Activated T-helper 2 cell treated with anti-CD3 and anti-CD28 coated beads, Interferon-gamma antibody, Interleukin-2, Interleukin-4, amounts not matched to agents 10 μg/mL and 5 μg/mL and 100 μg/mL, durations not matched to agents 14 hours and 24 hours and 36 hours (primary cell): ENCODE results near the gene GYG2. TPM values are rescaled to one million over a fixed set of nuclear protein-coding genes. Genes with fewer than 3 reads are reported as not detected.
"Not testable (repeated sequence)": the region's sequence is repeated elsewhere in the genome, so short reads cannot be mapped to it uniquely, and the experiment has no call there.

Experiments
- DNase-seq: peaks from one replicate; pipeline ENCODE4 v3.0.0; 2021; ENCODE audit warnings: low spot score
- H3K27ac Mint-ChIP-seq: one replicate; pipeline ENCODE4 v1.8.0; 2021; ENCODE audit warnings: mixed read lengths
- H3K27me3 Mint-ChIP-seq: one replicate; pipeline ENCODE4 v1.8.0; 2021; ENCODE audit warnings: low read depth, mixed read lengths
- H3K36me3 Mint-ChIP-seq: one replicate; pipeline ENCODE4 v1.8.0; 2021; ENCODE audit warnings: low read depth, mixed read lengths
- H3K4me1 Mint-ChIP-seq: one replicate; pipeline ENCODE4 v1.8.0; 2021; ENCODE audit warnings: low read depth, mixed read lengths
- H3K4me3 Mint-ChIP-seq: one replicate; pipeline ENCODE4 v1.8.0; 2021; ENCODE audit warnings: low read depth, mild to moderate bottlenecking, moderate library complexity, mixed read lengths
- H3K9me3 Mint-ChIP-seq: one replicate; pipeline ENCODE4 v1.8.0; 2021; ENCODE audit warnings: mixed read lengths
- intact Hi-C: fragments of 100-400 bp; cut with micrococcal nuclease; formaldehyde crosslinking; loops from one replicate; pipeline ENCODE4 v1.15.1; 2023
- total RNA-seq: library from RNA; stranded (reverse); gene quantifications from 2 replicates; pipeline ENCODE4 v1.2.3, GENCODE V29; 2022

Gene GYG2
- total RNA-seq, 1 donor from 2014 or later = not detected

DNA sequence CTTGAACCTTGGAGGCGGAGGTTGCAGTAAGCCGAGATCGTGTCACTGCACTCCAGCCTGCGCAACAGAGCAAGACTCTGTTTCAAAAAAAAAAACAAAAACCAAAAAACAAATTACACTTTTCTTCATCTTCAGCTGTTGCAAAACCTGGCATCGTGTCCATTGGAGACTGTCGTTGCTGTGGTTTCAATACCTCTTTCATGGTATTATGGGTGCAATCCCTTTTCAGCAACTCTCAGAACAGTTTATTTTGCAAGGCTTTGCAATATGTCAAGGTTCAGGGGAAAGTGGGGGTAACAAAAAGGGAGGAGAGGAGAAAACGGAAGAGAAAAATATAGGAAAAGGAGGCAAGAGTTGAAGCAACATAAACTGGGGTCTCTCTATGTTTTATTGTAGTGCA is 59.6 kb downstream of the GYG2 start:
- Mint-ChIP-seq H3K27ac (no peak overlapping the region), H3K4me1 (peaks cover 10% of the 10 kb centered on the region), H3K4me3 (no peak overlapping the region), H3K9me3 (no peaks in the 10 kb centered on the region), H3K27me3 (no peaks in the 10 kb centered on the region), H3K36me3 (no peaks in the 10 kb centered on the region)
- intact Hi-C loops = no loop called here
- no peak for DNase-seq

- Mint-ChIP-seq H3K4me1 (peaks cover 10% of the 10 kb centered on the region), H3K4me3 (peak overlapping the region; percentile 74), H3K27ac (no peak overlapping the region), H3K9me3 (no peaks in the 10 kb centered on the region), H3K27me3 (no peaks in the 10 kb centered on the region), H3K36me3 (no peaks in the 10 kb centered on the region)
- no peak for DNase-seq
- intact Hi-C loops = no loop called here
Observed at GRCh38 chrX:2889045-2889605, 60.4 kb downstream of the GYG2 start.

DNA sequence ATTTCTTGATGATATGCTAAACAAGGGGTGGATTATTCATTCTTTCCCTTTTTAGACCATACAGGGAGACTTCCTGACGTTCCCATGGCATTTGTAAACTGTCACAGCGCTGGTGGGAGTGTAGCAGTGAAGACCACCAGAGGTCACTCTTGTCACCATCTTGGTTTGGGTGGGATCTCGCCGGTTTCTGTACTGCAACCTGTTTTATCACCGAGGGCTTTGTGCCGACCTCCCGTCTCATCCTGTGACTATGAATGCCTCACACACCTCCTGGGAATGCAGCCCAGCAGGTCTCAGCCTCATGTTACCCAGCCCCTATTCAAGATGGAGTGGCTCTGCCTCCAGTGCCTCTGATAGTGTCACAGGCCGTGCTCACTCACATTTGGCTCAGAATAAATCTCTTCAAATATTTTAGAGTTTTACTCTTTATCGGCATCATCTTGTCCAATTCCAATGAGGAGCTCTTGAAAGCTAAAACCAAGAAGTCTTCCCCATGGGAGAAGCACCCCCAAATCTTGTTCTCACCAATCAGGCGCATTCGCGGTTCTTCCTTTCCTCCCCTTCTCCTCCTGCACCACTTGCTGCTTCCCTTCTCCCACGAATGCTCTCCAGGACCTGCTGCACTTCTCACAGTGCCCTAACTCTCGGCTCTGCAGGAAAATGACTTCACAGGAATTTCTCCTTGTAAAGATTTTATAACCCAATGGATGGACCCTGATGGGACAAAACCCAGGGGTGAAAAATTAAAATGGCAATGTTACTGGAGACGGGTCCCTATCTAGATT is 61.2 kb downstream of the GYG2 start:
- H3K36me3 Mint-ChIP-seq, DNase-seq, H3K27ac Mint-ChIP-seq, H3K4me1 Mint-ChIP-seq, intact Hi-C loops, H3K27me3 Mint-ChIP-seq, H3K9me3 Mint-ChIP-seq: not testable (repeated sequence)
- peak overlapping the region; percentile 74 for H3K4me3 Mint-ChIP-seq

DNA sequence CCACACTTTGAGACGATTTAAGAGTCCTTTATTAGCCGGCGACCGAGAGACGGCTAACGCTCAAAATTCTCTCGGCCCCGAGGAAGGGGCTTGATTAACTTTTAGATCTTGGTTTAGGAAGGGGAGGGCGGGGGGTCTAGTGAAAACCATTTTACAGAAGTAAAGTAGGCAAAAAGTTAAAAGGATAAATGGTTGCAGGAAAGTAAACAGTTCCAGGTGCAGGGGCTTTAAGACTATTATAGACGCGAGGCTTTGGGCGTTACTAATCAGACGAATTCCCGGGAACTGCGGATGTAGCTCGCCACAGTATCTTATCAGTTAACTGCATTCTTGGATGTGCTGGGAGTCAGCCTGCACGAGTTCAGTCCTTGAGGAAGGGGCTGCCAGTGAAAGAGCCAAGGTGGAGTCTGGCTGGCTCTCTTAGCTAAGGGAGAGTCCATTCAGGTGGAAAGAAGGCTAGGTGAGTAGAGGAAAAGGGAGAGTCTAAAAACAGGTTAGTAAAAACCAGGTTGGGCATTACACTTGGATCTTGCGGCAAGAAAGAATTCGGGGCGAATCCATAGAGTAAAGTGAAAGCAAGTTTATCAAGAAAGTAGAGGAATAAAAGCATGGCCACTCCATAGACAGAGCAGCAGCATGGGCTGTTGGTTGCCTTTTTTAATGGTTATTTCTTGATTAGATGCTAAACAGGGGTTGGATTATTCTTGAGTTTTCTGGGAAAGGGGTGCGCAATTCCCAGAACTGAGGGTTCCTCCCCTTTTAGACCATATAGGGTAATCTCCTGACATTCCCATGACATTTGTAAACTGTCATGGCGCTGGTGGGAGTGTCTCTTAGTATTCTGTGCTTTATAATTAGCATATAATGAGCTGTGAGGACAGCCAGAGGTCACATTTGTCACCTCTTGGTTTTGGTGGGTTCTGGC is 62.1 kb downstream of the GYG2 start:
- H3K4me3 Mint-ChIP-seq, DNase-seq, H3K36me3 Mint-ChIP-seq, H3K27ac Mint-ChIP-seq, H3K27me3 Mint-ChIP-seq, intact Hi-C loops, H3K9me3 Mint-ChIP-seq, H3K4me1 Mint-ChIP-seq: not testable (repeated sequence)

DNA sequence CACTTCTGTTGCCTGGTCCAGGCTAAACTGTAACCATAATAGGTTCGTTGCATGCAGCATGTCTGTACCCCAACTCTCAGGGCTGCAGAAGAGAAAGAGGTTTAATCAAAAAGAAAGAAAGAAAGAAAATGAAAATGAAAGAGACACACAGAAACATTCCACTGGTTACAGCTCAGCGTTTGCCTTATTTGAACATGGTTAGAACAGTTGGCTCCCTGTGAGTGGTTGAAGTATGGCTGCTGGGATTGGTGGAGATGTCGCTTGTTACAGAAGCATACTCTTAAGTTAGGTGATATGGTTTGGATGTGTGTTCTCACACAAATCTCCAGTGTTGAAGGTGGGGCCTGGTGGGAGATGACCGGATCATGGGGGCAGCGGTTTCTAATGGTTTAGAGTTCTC is 64.1 kb downstream of the GYG2 start:
- Mint-ChIP-seq H3K4me1 (peaks cover 12% of the 10 kb centered on the region), H3K9me3 (no peaks in the 10 kb centered on the region), H3K27ac (no peak overlapping the region), H3K4me3 (no peak overlapping the region), H3K36me3 (no peaks in the 10 kb centered on the region), H3K27me3 (no peaks in the 10 kb centered on the region)
- DNase-seq = no peak
- intact Hi-C loops = no loop called here

DNA sequence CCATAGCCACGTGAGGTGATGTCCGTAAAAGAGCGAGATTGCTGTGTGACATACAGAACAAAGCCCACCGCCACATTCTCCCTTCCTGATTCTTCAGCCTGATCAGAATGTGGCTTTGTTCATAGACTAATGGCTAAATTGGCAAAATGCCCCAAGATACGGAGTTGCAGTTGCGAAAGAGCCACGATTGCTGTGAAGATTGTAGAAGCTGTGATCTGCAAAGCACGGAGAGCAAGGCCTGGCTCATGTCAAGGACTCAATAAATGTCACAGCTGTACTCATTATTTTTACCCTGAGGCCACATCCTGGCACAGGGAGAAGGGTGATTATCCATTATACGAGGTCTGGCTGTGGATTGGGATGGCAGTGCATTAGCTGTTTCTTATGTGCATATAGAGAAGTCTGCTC is 66.2 kb downstream of the GYG2 start:
- Mint-ChIP-seq H3K9me3 (no peaks in the 10 kb centered on the region), H3K27ac (no peak overlapping the region), H3K4me1 (peaks cover 10% of the 10 kb centered on the region), H3K4me3 (no peak overlapping the region), H3K36me3 (no peaks in the 10 kb centered on the region), H3K27me3 (no peaks in the 10 kb centered on the region)
- DNase-seq = no peak
- intact Hi-C loops = no loop called here

DNA sequence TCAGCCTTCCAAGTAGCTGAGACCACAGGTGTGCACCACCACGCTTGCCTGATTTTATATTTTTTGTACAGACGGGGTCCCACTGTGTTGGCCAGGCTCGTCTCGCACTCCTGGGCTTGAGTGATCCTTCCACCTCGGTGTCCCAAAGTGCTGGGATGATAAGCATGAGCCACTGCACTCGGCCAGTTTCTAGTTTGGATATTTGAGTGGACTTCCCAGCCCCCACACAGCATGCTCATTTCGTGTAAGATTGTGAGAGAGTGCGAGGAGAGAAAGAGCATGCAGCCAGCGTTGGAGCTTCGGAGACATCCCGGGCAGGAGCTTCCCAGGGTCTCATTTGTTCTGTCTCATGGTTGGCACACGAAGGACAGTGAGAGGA is 68.6 kb downstream of the GYG2 start:
- intact Hi-C loops = no loop called here
- H3K27me3 Mint-ChIP-seq = no peaks in the 10 kb centered on the region
- no peak for DNase-seq
- H3K36me3 Mint-ChIP-seq = no peaks in the 10 kb centered on the region
- no peak overlapping the region for H3K4me3 Mint-ChIP-seq
- H3K4me1 Mint-ChIP-seq = peaks cover 7% of the 10 kb centered on the region
- no peaks in the 10 kb centered on the region for H3K9me3 Mint-ChIP-seq
- no peak overlapping the region for H3K27ac Mint-ChIP-seq

DNA sequence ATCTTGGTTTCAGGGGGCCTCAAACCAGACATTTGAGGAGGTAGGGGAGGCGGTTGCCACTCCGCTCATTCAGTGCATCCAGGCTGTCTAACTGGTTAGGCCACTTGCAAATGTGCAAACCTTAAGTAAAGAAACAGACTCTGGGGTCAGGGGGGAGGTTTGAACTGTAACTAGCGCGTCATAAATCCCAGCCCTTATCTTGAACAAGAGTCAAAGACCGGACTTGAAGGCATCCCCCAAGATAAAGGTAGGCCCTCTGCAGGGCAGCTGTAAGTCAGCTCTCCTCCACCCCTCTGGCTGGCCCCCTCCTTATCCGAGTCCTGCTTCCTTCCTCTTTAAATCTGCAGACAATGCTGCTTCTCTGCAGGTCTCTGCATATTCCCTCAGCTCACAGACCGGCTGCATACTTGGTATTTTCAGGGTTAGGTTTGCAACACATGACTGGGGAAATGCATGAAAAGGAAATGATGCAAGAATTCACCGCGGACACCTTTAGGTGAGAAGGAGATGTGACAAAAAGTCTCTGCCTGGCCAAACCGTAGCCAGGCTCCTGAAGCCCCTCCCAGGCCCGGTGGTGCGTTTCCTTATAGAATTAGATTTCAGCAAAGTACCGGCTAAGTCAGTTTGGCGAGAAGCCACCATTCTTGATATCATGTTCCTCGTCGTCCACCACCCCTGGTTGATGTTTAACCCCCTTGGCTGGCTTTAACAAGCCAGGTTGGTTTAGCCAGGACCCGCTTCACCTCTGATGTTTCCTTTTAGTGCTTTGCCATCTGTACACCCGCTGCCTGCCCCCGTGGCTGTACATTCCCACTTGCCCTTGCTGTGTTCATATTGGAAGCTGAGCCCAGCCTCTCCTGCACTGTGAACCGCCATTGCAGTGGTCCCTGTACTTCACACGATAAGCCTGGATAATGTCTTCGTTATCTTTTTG is 69.2 kb downstream of the GYG2 start:
- H3K4me3 Mint-ChIP-seq, DNase-seq, intact Hi-C loops, H3K9me3 Mint-ChIP-seq, H3K27me3 Mint-ChIP-seq, H3K27ac Mint-ChIP-seq, H3K4me1 Mint-ChIP-seq, H3K36me3 Mint-ChIP-seq: not testable (repeated sequence)

- Mint-ChIP-seq H3K4me3 (no peak overlapping the region), H3K9me3 (peaks cover 4% of the 10 kb centered on the region), H3K36me3 (no peaks in the 10 kb centered on the region), H3K27ac (no peak overlapping the region), H3K4me1 (peaks cover 7% of the 10 kb centered on the region), H3K27me3 (no peaks in the 10 kb centered on the region)
- DNase-seq = no peak
- intact Hi-C loops = no loop called here
Observed at GRCh38 chrX:2898846-2899512, 70.2 kb downstream of the GYG2 start.

DNA sequence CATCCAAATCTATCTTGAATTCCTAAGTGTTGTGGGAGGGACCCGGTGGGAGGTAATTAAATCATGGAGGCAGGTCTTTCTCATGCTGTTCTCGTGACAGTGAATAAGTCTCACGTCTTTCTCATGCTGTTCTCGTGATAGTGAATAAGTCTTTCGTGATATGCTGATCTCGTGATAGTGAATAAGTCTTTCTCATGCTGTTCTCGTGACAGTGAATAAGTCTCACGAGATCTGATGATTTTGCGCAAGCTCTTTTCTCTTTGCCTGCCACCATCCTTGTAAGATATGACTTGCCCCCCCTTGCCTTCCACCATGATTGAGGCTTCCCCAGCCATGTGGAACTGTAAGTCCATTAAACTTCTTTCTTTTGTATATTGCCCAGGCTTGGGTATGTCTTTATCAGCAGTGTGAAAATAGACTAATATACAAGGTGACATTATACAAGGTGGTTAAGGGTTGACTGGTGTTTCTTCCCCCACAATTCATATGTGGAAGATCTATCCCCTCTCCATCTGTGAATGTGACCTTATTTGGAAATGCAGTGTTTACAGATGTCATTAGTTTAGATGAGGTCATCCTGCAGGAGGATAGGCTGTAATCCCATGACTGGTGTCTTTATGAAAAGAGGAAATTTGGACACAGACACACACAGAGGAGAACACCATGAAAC is 72.8 kb downstream of the GYG2 start:
- intact Hi-C loops = no loop called here
- no peaks in the 10 kb centered on the region for H3K27me3 Mint-ChIP-seq
- no peak overlapping the region for H3K4me3 Mint-ChIP-seq
- H3K9me3 Mint-ChIP-seq = peaks cover 4% of the 10 kb centered on the region
- H3K36me3 Mint-ChIP-seq = no peaks in the 10 kb centered on the region
- H3K4me1 Mint-ChIP-seq = peaks cover 7% of the 10 kb centered on the region
- DNase-seq = no peak
- H3K27ac Mint-ChIP-seq = no peak overlapping the region

DNA sequence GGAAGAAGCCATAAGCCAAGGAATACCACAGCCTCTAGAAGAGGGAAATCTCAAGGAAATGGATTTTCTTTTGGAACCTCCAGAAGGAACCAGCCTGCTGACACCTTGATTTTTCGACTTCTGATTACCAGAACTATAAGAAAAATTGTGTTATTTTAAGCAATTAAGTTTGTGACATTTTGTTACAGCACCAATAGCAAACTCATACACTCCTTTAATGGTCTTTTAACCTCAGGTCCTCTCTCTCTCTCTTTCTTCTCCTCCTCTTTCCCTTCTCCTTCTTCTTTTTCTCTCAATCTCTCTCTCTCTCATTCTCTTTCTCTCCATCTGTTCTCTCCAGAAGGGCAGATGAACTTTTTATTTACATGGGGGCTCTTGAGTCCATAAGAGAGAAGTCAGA is 74.1 kb downstream of the GYG2 start:
- DNase-seq = no peak
- H3K4me3 Mint-ChIP-seq = no peak overlapping the region
- intact Hi-C loops = no loop called here
- peaks cover 4% of the 10 kb centered on the region for H3K9me3 Mint-ChIP-seq
- H3K27ac Mint-ChIP-seq = no peak overlapping the region
- H3K27me3 Mint-ChIP-seq = no peaks in the 10 kb centered on the region
- H3K4me1 Mint-ChIP-seq = peaks cover 5% of the 10 kb centered on the region
- H3K36me3 Mint-ChIP-seq = no peaks in the 10 kb centered on the region
